Dermis blood vessel endothelial cell (primary cell): ENCODE data around the gene NRP2. TPM values are rescaled to one million over a fixed set of nuclear protein-coding genes. Genes with fewer than 3 reads are reported as not detected.

Experiments
- DNase-seq: peaks from one replicate; pipeline ENCODE4 v3.0.0; 2010
- total RNA-seq: library from RNA; depleted of rRNA; stranded (reverse); fragments of >200 nt; gene quantifications from 2 replicates; pipeline ENCODE4 v1.2.3, GENCODE V29; 2014

The NRP2 gene
- total RNA-seq, 1 donor from 2014 or later: 165 TPM

- DNase-seq: peak; percentile 39
Measured at GRCh38 chr2:205687641-205687956, 5.3 kb downstream of the NRP2 start.

- peak; percentile 90 for DNase-seq
Measured at GRCh38 chr2:205688417-205689200, 6.3 kb downstream of the NRP2 start.

GRCh38 chr2:205689820-205690219, 7.5 kb downstream of the NRP2 start:
- no peak for DNase-seq

GRCh38 chr2:205692104-205692503, 9.8 kb downstream of the NRP2 start:
- DNase-seq: no peak

- no peak for DNase-seq
Measured at GRCh38 chr2:205694256-205694655, 12.0 kb downstream of the NRP2 start.

- no peak for DNase-seq
Measured at GRCh38 chr2:205695460-205695991, 13.2 kb downstream of the NRP2 start.

- no peak for DNase-seq
Measured at GRCh38 chr2:205696331-205696926, 14.1 kb downstream of the NRP2 start.

- DNase-seq: no peak
Measured at GRCh38 chr2:205696927-205697441, 14.7 kb downstream of the NRP2 start.

GRCh38 chr2:205698286-205699268, 16.3 kb downstream of the NRP2 start:
- peak; percentile 67 for DNase-seq

- DNase-seq: no peak
Measured at GRCh38 chr2:205699515-205700289, 17.4 kb downstream of the NRP2 start.

- DNase-seq: peak; percentile 66
Measured at GRCh38 chr2:205700331-205701132, 18.2 kb downstream of the NRP2 start.

GRCh38 chr2:205701509-205701908, 19.2 kb downstream of the NRP2 start:
- no peak for DNase-seq

- no peak for DNase-seq
Measured at GRCh38 chr2:205702576-205702975, 20.3 kb downstream of the NRP2 start.

- DNase-seq: no peak
Measured at GRCh38 chr2:205703471-205704126, 21.3 kb downstream of the NRP2 start.

- peak; percentile 57 for DNase-seq
Measured at GRCh38 chr2:205704127-205704741, 21.9 kb downstream of the NRP2 start.

- DNase-seq: no peak
Measured at GRCh38 chr2:205705511-205706349, 23.4 kb downstream of the NRP2 start.

- peak; percentile 95 for DNase-seq
Measured at GRCh38 chr2:205706769-205707381, 24.6 kb downstream of the NRP2 start.

- peak; percentile 93 for DNase-seq
Measured at GRCh38 chr2:205708231-205708631, 25.9 kb downstream of the NRP2 start.

GRCh38 chr2:205709319-205709718, 27.0 kb downstream of the NRP2 start:
- no peak for DNase-seq
